Left hindlimb (tissue), 1 donor: ENCODE data around the gene SELENOF.

Experiments
- DNase-seq: peaks from one replicate; pipeline ENCODE4 v3.0.0-alpha.2; 2018

The SELENOF gene

GRCh38 chr1:86913896-86914600, at the start of gene SELENOF:
Gene SELENOF (minus strand): TSS chr1:86914126. CDS start chr1:86914111, 15 bp downstream.
- DNase-seq, result peak; percentile 99

GRCh38 chr1:86960548-86960947, 46.6 kb upstream of the SELENOF start:
- no peak for DNase-seq

- DNase-seq, result no peak
Measured at GRCh38 chr1:86957221-86957620, 43.3 kb upstream of the SELENOF start.

GRCh38 chr1:86956221-86956620, 42.3 kb upstream of the SELENOF start:
- no peak for DNase-seq

- no peak for DNase-seq
Measured at GRCh38 chr1:86955678-86956077, 41.8 kb upstream of the SELENOF start.

GRCh38 chr1:86953167-86953566, 39.2 kb upstream of the SELENOF start:
- DNase-seq, result no peak

- no peak for DNase-seq
Measured at GRCh38 chr1:86951430-86951829, 37.5 kb upstream of the SELENOF start.

- DNase-seq, result no peak
Measured at GRCh38 chr1:86950712-86951419, 36.9 kb upstream of the SELENOF start.

- DNase-seq, result peak; percentile 36
Measured at GRCh38 chr1:86948212-86948611, 34.3 kb upstream of the SELENOF start.

- DNase-seq, result no peak
Measured at GRCh38 chr1:86942743-86943142, 28.8 kb upstream of the SELENOF start.

GRCh38 chr1:86942042-86942441, 28.1 kb upstream of the SELENOF start:
- DNase-seq, result no peak

GRCh38 chr1:86940599-86940998, 26.7 kb upstream of the SELENOF start:
- no peak for DNase-seq

- DNase-seq, result no peak
Measured at GRCh38 chr1:86939406-86939805, 25.5 kb upstream of the SELENOF start.

- DNase-seq, result no peak
Measured at GRCh38 chr1:86938855-86939254, 24.9 kb upstream of the SELENOF start.

- DNase-seq, result no peak
Measured at GRCh38 chr1:86938450-86938849, 24.5 kb upstream of the SELENOF start.

- DNase-seq, result no peak
Measured at GRCh38 chr1:86933562-86934377, 19.8 kb upstream of the SELENOF start.

GRCh38 chr1:86933051-86933450, 19.1 kb upstream of the SELENOF start:
- no peak for DNase-seq

GRCh38 chr1:86928819-86929218, 14.9 kb upstream of the SELENOF start:
- no peak for DNase-seq

GRCh38 chr1:86926883-86927282, 13.0 kb upstream of the SELENOF start:
- no peak for DNase-seq

GRCh38 chr1:86925742-86926141, 11.8 kb upstream of the SELENOF start:
- DNase-seq, result no peak

- DNase-seq, result no peak
Measured at GRCh38 chr1:86924324-86924960, 10.5 kb upstream of the SELENOF start.

GRCh38 chr1:86922445-86922844, 8.5 kb upstream of the SELENOF start:
- no peak for DNase-seq

- DNase-seq, result no peak
Measured at GRCh38 chr1:86916752-86917151, 2.8 kb upstream of the SELENOF start.
